CD14-positive monocyte (primary cell): ENCODE measurements around the gene NEDD8. TPM values are rescaled to one million over a fixed set of nuclear protein-coding genes. Genes with fewer than 3 reads are reported as not detected.
"Not testable (repeated sequence)": the region's sequence is repeated elsewhere in the genome, so short reads cannot be mapped to it uniquely, and the experiment has no call there.

ENCODE experiments used
- DNase-seq, 3 donors: peaks; one replicate each; pipeline ENCODE4 v3.0.0-alpha.2; 2011 to 2022
- H2AFZ ChIP-seq: 2 replicates; pipeline ENCODE4 v1.6.0; 2012; ENCODE audit warnings: mild to moderate bottlenecking, low read depth, low read length, inconsistent platforms; ENCODE audit not compliant: insufficient read depth, poor library complexity, severe bottlenecking
- H3K27ac ChIP-seq, 2 donors: 1 replicate in 1 of 2; 2 replicates in 1 of 2; pipeline ENCODE4 v1.5.1; 2012 to 2013; ENCODE audit warnings: low read length in 2 of 2, control low read depth in 1 of 2, inconsistent platforms in 1 of 2, low read depth in 1 of 2, mild to moderate bottlenecking in 1 of 2
- H3K27me3 ChIP-seq, 2 donors: one replicate each; pipeline versions ENCODE4 v1.6.0 to v1.6.1; 2011 to 2013; ENCODE audit warnings: low read length in 2 of 2; ENCODE audit not compliant: control insufficient read depth in 2 of 2, insufficient read depth in 2 of 2
- H3K36me3 ChIP-seq, 2 donors: replicated peaks in 1 of 2; 1 replicate in 1 of 2; 2 replicates in 1 of 2; pipeline versions ENCODE4 v1.5.1 to v1.6.1; 2012 to 2013; ENCODE audit warnings: low read length in 2 of 2, control low read depth in 1 of 2, inconsistent platforms in 1 of 2, mild to moderate bottlenecking in 1 of 2; ENCODE audit not compliant: insufficient read depth in 2 of 2, control insufficient read depth in 1 of 2
- H3K4me1 ChIP-seq, 2 donors: 1 replicate in 1 of 2; 2 replicates in 1 of 2; pipeline versions ENCODE4 v1.5.1 to v1.6.1; 2012 to 2013; ENCODE audit warnings: low read length in 2 of 2, control low read depth in 1 of 2, inconsistent platforms in 1 of 2, mild to moderate bottlenecking in 1 of 2, moderate library complexity in 1 of 2; ENCODE audit not compliant: insufficient read depth in 2 of 2, control insufficient read depth in 1 of 2
- H3K4me2 ChIP-seq: replicated peaks from 2 replicates; pipeline ENCODE3; 2012; ENCODE audit warnings: low read length, moderate library complexity, mild to moderate bottlenecking; ENCODE audit not compliant: poor library complexity, severe bottlenecking; ENCODE audit errors: extremely low read depth
- H3K4me3 ChIP-seq, 3 experiments: fragments of 200-600 bp in 1 of 3; sonication (generic) in 1 of 3; replicated peaks in 1 of 3; 1 replicate in 2 of 3; 2 replicates in 1 of 3; pipeline ENCODE4 v1.5.1; 2011 to 2013; ENCODE audit warnings: low read length in 3 of 3, mild to moderate bottlenecking in 3 of 3, control low read depth in 2 of 3, low read depth in 2 of 3, inconsistent platforms in 1 of 3, moderate library complexity in 1 of 3
- H3K79me2 ChIP-seq: 2 replicates; pipeline ENCODE4 v1.6.0; 2012; ENCODE audit warnings: mild to moderate bottlenecking, control low read depth, inconsistent platforms, low read length, moderate library complexity; ENCODE audit not compliant: insufficient read depth
- H3K9ac ChIP-seq: 2 replicates; pipeline ENCODE4 v1.6.0; 2017; ENCODE audit warnings: low read length, mild to moderate bottlenecking; ENCODE audit not compliant: insufficient read depth, poor library complexity, severe bottlenecking
- H3K9me3 ChIP-seq, 2 donors: replicated peaks in 1 of 2; 1 replicate in 1 of 2; 2 replicates in 1 of 2; pipeline versions ENCODE4 v1.5.1 to v1.6.1; 2012 to 2013; ENCODE audit warnings: low read length in 2 of 2, control low read depth in 1 of 2; ENCODE audit not compliant: control insufficient read depth in 1 of 2, insufficient read depth in 1 of 2
- H4K20me1 ChIP-seq: 2 replicates; pipeline ENCODE4 v1.6.0; 2012; ENCODE audit warnings: mild to moderate bottlenecking, low read length, control low read depth, moderate library complexity; ENCODE audit not compliant: insufficient read depth
- H3K27ac Mint-ChIP-seq, 7 donors: one replicate each; pipeline ENCODE4 v1.8.0; 2020; ENCODE audit warnings: mild to moderate bottlenecking in 7 of 7, mixed read lengths in 7 of 7, moderate library complexity in 6 of 7, inconsistent platforms in 2 of 7
- H3K27me3 Mint-ChIP-seq, 3 donors: one replicate each; pipeline ENCODE4 v1.8.0; 2021 to 2022; ENCODE audit warnings: low read depth in 3 of 3, mild to moderate bottlenecking in 3 of 3, mixed read lengths in 3 of 3, moderate library complexity in 3 of 3, inconsistent platforms in 1 of 3
- H3K36me3 Mint-ChIP-seq, 2 donors: one replicate each; pipeline ENCODE4 v1.8.0; 2020; ENCODE audit warnings: mixed read lengths in 2 of 2, inconsistent platforms in 1 of 2, mild to moderate bottlenecking in 1 of 2
- H3K4me1 Mint-ChIP-seq: one replicate; pipeline ENCODE4 v1.8.0; 2020; ENCODE audit warnings: mild to moderate bottlenecking, mixed read lengths
- H3K4me3 Mint-ChIP-seq, 2 donors: one replicate each; pipeline ENCODE4 v1.8.0; 2020; ENCODE audit warnings: mild to moderate bottlenecking in 2 of 2, mixed read lengths in 2 of 2, moderate library complexity in 1 of 2
- H3K9me3 Mint-ChIP-seq, 7 donors: one replicate each; pipeline ENCODE4 v1.8.0; 2020 to 2022; ENCODE audit warnings: mixed read lengths in 7 of 7, mild to moderate bottlenecking in 6 of 7, moderate library complexity in 6 of 7, inconsistent platforms in 2 of 7
- WGBS: methylation state at CpG from one replicate; pipeline ENCODE4 v1.1.5; 2013; ENCODE audit warnings: missing lambda C conversion rate; ENCODE audit not compliant: insufficient coverage; 5-methylcytosine and 5-hydroxymethylcytosine counted together
- intact Hi-C, 2 donors: fragments of 100-400 bp; cut with micrococcal nuclease; formaldehyde crosslinking; loops; one replicate each; pipeline versions ENCODE4 v1.15.0 to v1.15.1; 2023
- polyA plus RNA-seq, 3 donors: library from polyadenylated mRNA; depleted of rRNA in 1 of 3; unstranded in 2 of 3; stranded (reverse) in 1 of 3; fragments of 300-500 nt in 2 of 3; fragments of >200 nt in 1 of 3; fragmentation: Illumina TruSeq in 2 of 3; gene quantifications; 1 replicate in 2 of 3; 2 replicates in 1 of 3; pipeline ENCODE4 v1.2.3, GENCODE V29; 2012 to 2021
- TF ChIP-seq, protein P1 (sequence below): fragments of 200-600 bp; IDR thresholded peaks from one replicate; pipeline ENCODE4 v1.8.0; 2022; ENCODE audit warnings: antibody characterized with exemption, mild to moderate bottlenecking

Gene NEDD8
- polyA plus RNA-seq, 3 donors, result 164 to 335 (median 306) TPM

DNA sequence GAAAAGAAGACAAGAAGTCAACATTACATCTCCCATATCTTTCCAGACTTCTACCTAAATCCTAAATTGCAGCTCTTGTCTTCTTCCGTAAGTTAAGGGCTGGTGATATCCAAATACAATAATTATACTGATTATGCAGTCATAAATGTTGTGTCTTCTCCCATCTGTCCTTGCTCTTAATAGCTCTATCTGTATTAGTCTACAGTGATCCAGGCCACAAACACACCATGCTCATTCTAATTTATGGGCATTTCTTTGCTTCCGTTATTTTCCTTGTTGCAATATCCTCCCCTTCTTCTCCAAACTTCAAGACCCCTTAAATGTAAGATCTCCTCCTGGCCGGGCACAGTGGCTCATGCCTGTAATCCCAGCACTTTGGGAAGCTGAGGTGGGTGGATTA is 12.6 kb downstream of the NEDD8 start:
- intact Hi-C loops, result loop anchor here in 1 of 2 donors (10.0 kb wide), 1 partner anchor 85 kb away; the partner anchor contains the start of gene CIDEB
- H3K79me2 ChIP-seq, result peaks cover 53% of the 10 kb centered on the region

GRCh38 chr14:24219080-24219479 is 13.1 kb downstream of the NEDD8 start:
- no peak for DNase-seq
- intact Hi-C loops, result loop anchor here in 1 of 2 donors (10.0 kb wide), 1 partner anchor 86 kb away; the partner anchor contains the start of gene CIDEB
- H3K79me2 ChIP-seq, result peaks cover 53% of the 10 kb centered on the region
- H3K9ac ChIP-seq, result no peak overlapping the region
- Mint-ChIP-seq H3K27ac (peak overlapping the region in 1 of 7 donors; percentile 13), H3K4me1 (peaks cover 16% of the 10 kb centered on the region), H3K36me3 (peaks cover 16 to 21% of the 10 kb centered on the region in 2 donors), H3K9me3 (no peaks in the 10 kb centered on the region), H3K27me3 (peaks cover 0 to 2% (median 1%) of the 10 kb centered on the region in 3 donors), H3K4me3 (no peak overlapping the region)
- H3K9me3 ChIP-seq, result no peaks in the 10 kb centered on the region
- no CpG with 5 or more reads among the region's 4 CpGs for WGBS
- H3K27ac ChIP-seq, result no peak overlapping the region
- no peaks in the 10 kb centered on the region for H3K27me3 ChIP-seq
- peaks cover under 1% of the 10 kb centered on the region for H4K20me1 ChIP-seq
- peaks cover 5 to 14% of the 10 kb centered on the region in 2 donors for H3K36me3 ChIP-seq
- no peak overlapping the region for H2AFZ ChIP-seq
- TF ChIP-seq, protein P1, sequence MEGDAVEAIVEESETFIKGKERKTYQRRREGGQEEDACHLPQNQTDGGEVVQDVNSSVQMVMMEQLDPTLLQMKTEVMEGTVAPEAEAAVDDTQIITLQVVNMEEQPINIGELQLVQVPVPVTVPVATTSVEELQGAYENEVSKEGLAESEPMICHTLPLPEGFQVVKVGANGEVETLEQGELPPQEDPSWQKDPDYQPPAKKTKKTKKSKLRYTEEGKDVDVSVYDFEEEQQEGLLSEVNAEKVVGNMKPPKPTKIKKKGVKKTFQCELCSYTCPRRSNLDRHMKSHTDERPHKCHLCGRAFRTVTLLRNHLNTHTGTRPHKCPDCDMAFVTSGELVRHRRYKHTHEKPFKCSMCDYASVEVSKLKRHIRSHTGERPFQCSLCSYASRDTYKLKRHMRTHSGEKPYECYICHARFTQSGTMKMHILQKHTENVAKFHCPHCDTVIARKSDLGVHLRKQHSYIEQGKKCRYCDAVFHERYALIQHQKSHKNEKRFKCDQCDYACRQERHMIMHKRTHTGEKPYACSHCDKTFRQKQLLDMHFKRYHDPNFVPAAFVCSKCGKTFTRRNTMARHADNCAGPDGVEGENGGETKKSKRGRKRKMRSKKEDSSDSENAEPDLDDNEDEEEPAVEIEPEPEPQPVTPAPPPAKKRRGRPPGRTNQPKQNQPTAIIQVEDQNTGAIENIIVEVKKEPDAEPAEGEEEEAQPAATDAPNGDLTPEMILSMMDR, result no peak
- no peak overlapping the region for H3K4me3 ChIP-seq
- H3K4me1 ChIP-seq, result peaks cover 19 to 21% of the 10 kb centered on the region in 2 donors
- no peak overlapping the region for H3K4me2 ChIP-seq

More for the DNA sequence above, 12.6 kb downstream of the NEDD8 start:
- H3K9me3 ChIP-seq, result no peaks in the 10 kb centered on the region
- H3K9ac ChIP-seq, result no peak overlapping the region
- peaks cover 12% of the 10 kb centered on the region for H3K4me1 Mint-ChIP-seq
- peaks cover 14 to 18% of the 10 kb centered on the region in 2 donors for H3K36me3 Mint-ChIP-seq
- no peak for DNase-seq
- H3K4me1 ChIP-seq, result peaks cover 15 to 17% of the 10 kb centered on the region in 2 donors
- no peak overlapping the region for H3K4me3 Mint-ChIP-seq
- TF ChIP-seq, protein P1, result no peak
- no peak overlapping the region for H2AFZ ChIP-seq
- peaks cover 0 to 2% (median 1%) of the 10 kb centered on the region in 3 donors for H3K27me3 Mint-ChIP-seq
- no peaks in the 10 kb centered on the region for H3K27me3 ChIP-seq
- H3K4me2 ChIP-seq, result no peak overlapping the region
- WGBS, result no CpG with 5 or more reads among the region's 3 CpGs
- no peak overlapping the region for H3K4me3 ChIP-seq
- H3K27ac Mint-ChIP-seq, result no peak overlapping the region
- peaks cover 5% of the 10 kb centered on the region for H4K20me1 ChIP-seq
- H3K9me3 Mint-ChIP-seq, result no peaks in the 10 kb centered on the region
- no peak overlapping the region for H3K27ac ChIP-seq
- peaks cover 5 to 18% of the 10 kb centered on the region in 2 donors for H3K36me3 ChIP-seq

- peaks cover 16 to 21% of the 10 kb centered on the region in 2 donors for H3K36me3 Mint-ChIP-seq
- H3K27ac Mint-ChIP-seq, result peak overlapping the region; percentile 66 to 99 (median 97)
- no CpG with 5 or more reads among the region's 1 CpG for WGBS
Measured at GRCh38 chr14:24216876-24217275, 15.3 kb downstream of the NEDD8 start.

More at GRCh38 chr14:24216876-24217275, 15.3 kb downstream of the NEDD8 start:
- not testable (repeated sequence) for H2AFZ ChIP-seq, H3K27me3 Mint-ChIP-seq, H3K27me3 ChIP-seq, H3K9ac ChIP-seq, H3K9me3 ChIP-seq, H3K4me2 ChIP-seq, H3K4me3 ChIP-seq, H3K4me3 Mint-ChIP-seq, H4K20me1 ChIP-seq, H3K9me3 Mint-ChIP-seq, DNase-seq
- peaks cover 26% of the 10 kb centered on the region for H3K4me1 Mint-ChIP-seq
- Histone ChIP-seq H3K36me3 (peaks cover 5 to 14% of the 10 kb centered on the region in 2 donors), H3K4me1 (peaks cover 30 to 36% of the 10 kb centered on the region in 2 donors), H3K79me2 (peaks cover 40% of the 10 kb centered on the region), H3K27ac (peak overlapping the region in 1 of 2 donors; percentile 98)
- intact Hi-C loops, result loop anchor here (1.0 to 10.0 kb wide), 2 partner anchors 14 to 88 kb away; partner anchors contain the start of gene CIDEB (in 1 of the 2)
